Right lobe of liver (tissue), 6 donors: ENCODE data around the gene ZNF709. TPM values are rescaled to one million over a fixed set of nuclear protein-coding genes. Genes with fewer than 3 reads are reported as not detected.
"Not testable (repeated sequence)": the region's sequence is repeated elsewhere in the genome, so short reads cannot be mapped to it uniquely, and the experiment has no call there.

ENCODE experiments used
- ATAC-seq, 4 donors: fragments of 200-7000 bp; cut with Tn5 transposase; one replicate each; pipeline ENCODE4 v1.9.1; 2020; ENCODE audit warnings: mild to moderate bottlenecking in 4 of 4, moderate library complexity in 4 of 4
- DNase-seq, 3 donors: peaks; one replicate each; pipeline ENCODE4 v3.0.0-alpha.2; 2020
- H3K27ac ChIP-seq, 3 donors: fragments of 200-600 bp; one replicate each; pipeline ENCODE4 v1.8.0; 2022
- H3K27me3 ChIP-seq, 2 donors: fragments of 200-600 bp; one replicate each; pipeline ENCODE4 v1.8.0; 2022
- H3K36me3 ChIP-seq, 4 donors: fragments of 200-600 bp; sonication (generic) in 1 of 4; one replicate each; pipeline versions ENCODE4 v1.5.1 to v1.8.0; 2017 to 2022; ENCODE audit warnings: control low read depth in 1 of 4
- H3K4me1 ChIP-seq, 4 donors: fragments of 200-600 bp; sonication (generic) in 1 of 4; one replicate each; pipeline versions ENCODE4 v1.5.1 to v1.8.0; 2017 to 2022; ENCODE audit warnings: control low read depth in 1 of 4
- H3K4me3 ChIP-seq, 3 donors: fragments of 200-600 bp; one replicate each; pipeline ENCODE4 v1.8.0; 2022
- H3K9me3 ChIP-seq, 4 donors: fragments of 200-600 bp; sonication (generic) in 1 of 4; one replicate each; pipeline versions ENCODE4 v1.5.1 to v1.8.0; 2017 to 2022; ENCODE audit warnings: control low read depth in 1 of 4
- CTCF ChIP-seq, 4 donors: fragments of 200-600 bp in 3 of 4; fragments of 450-650 bp in 1 of 4; IDR thresholded peaks; one replicate each; pipeline versions ENCODE4 v1.5.1 to v1.8.0; 2016 to 2022; ENCODE audit warnings: antibody characterized with exemption in 4 of 4, mild to moderate bottlenecking in 2 of 4
- POLR2A ChIP-seq: fragments of 450-650 bp; IDR thresholded peaks from one replicate; pipeline ENCODE4 v1.6.1; 2017; ENCODE audit warnings: antibody characterized with exemption, mild to moderate bottlenecking
- WGBS: methylation state at CpG from one replicate; pipeline ENCODE4 v1.1.6; 2018; ENCODE audit warnings: low coverage, low lambda C conversion rate; ENCODE audit not compliant: insufficient coverage; ENCODE audit errors: missing lambda C conversion rate; 5-methylcytosine and 5-hydroxymethylcytosine counted together
- intact Hi-C, 2 donors: fragments of 100-400 bp; cut with DNase I; formaldehyde crosslinking; loops; one replicate each; pipeline versions ENCODE4 v1.11.2 to v1.14.1; 2022
- total RNA-seq, 6 experiments: library from RNA; depleted of rRNA in 2 of 6; stranded (reverse); fragments of >200 nt in 2 of 6; fragmentation: NEBNext Ultra II Directional in 3 of 6; extraction: Animal tissue kit (Norgen Biotek cat#: 25700) in 3 of 6; gene quantifications; one replicate each; pipeline versions ENCODE4 v1.1.0 to v1.2.4, GENCODE V29; 2016 to 2023
- donor health status: DM: no; HTN: yes; CAD: no.
- donor health status: DM: no; HTN: no; CAD: no.
- donor health status: DM: no; HTN: no; CAD: no.
- donor health status: DM: no; HTN: yes; CAD: no.
- donor health status: DM: no; HTN: yes; CAD: no.

The ZNF709 gene
- total RNA-seq, 6 experiments from 2014 or later = 0.22 to 0.97 (median 0.49) TPM; not detected in 1

- 54% methylated on average over 1 of the region's 2 CpGs for WGBS
- Histone ChIP-seq H3K9me3 (no peaks in the 10 kb centered on the region), H3K4me3 (no peak overlapping the region), H3K4me1 (no peaks in the 10 kb centered on the region), H3K36me3 (no peaks in the 10 kb centered on the region), H3K27ac (no peak overlapping the region), H3K27me3 (no peaks in the 10 kb centered on the region)
- ATAC-seq (no peak), DNase-seq (no peak)
- intact Hi-C loops = no loop called here
- no peak for TF ChIP-seq CTCF (IDR thresholded peaks at IDR 0.05)
- no peak for TF ChIP-seq POLR2A
Measured at GRCh38 chr19:12482509-12482886, 2.1 kb downstream of the ZNF709 start.

- intact Hi-C loops = no loop called here
- no peak overlapping the region for H3K27ac ChIP-seq
- no peak for DNase-seq
- no peaks in the 10 kb centered on the region for H3K4me1 ChIP-seq
- TF ChIP-seq POLR2A (no peak), CTCF (IDR thresholded peaks at IDR 0.05) (no peak)
- no peaks in the 10 kb centered on the region for H3K9me3 ChIP-seq
- WGBS = 45% methylated on average over 2 of the region's 4 CpGs
- no peaks in the 10 kb centered on the region for H3K27me3 ChIP-seq
- ATAC-seq = no peak
- H3K36me3 ChIP-seq = no peaks in the 10 kb centered on the region
- H3K4me3 ChIP-seq = no peak overlapping the region
Measured at GRCh38 chr19:12481781-12482508, 2.7 kb downstream of the ZNF709 start.

GRCh38 chr19:12478234-12478941, 6.2 kb downstream of the ZNF709 start:
- H3K9me3 ChIP-seq = no peaks in the 10 kb centered on the region
- TF ChIP-seq POLR2A (no peak), CTCF (IDR thresholded peaks at IDR 0.05) (no peak)
- H3K27me3 ChIP-seq = no peaks in the 10 kb centered on the region
- no peak for DNase-seq
- no peaks in the 10 kb centered on the region for H3K36me3 ChIP-seq
- WGBS = 62% methylated on average over 3 of the region's 5 CpGs
- no peak overlapping the region for H3K4me3 ChIP-seq
- intact Hi-C loops = no loop called here
- no peak for ATAC-seq
- no peaks in the 10 kb centered on the region for H3K4me1 ChIP-seq
- H3K27ac ChIP-seq = no peak overlapping the region

GRCh38 chr19:12467651-12468050, 17.0 kb downstream of the ZNF709 start:
- H3K4me1 ChIP-seq, DNase-seq, H3K27me3 ChIP-seq, H3K36me3 ChIP-seq, intact Hi-C loops, H3K4me3 ChIP-seq, H3K27ac ChIP-seq, ATAC-seq: not testable (repeated sequence)
- WGBS = no CpG with 5 or more reads among the region's 33 CpGs
- H3K9me3 ChIP-seq = peaks cover 0 to 50% (median 12%) of the 10 kb centered on the region in 4 donors

- DNase-seq (no peak), ATAC-seq (no peak)
- intact Hi-C loops = no loop called here
- 80% methylated on average over 5 of the region's 5 CpGs for WGBS
- H3K36me3 ChIP-seq = peaks cover 0 to 10% (median 0%) of the 10 kb centered on the region in 4 donors
- no peak overlapping the region for H3K27ac ChIP-seq
- H3K4me1 ChIP-seq = no peaks in the 10 kb centered on the region
- TF ChIP-seq CTCF (IDR thresholded peaks at IDR 0.05) (no peak), POLR2A (no peak)
- peaks cover 0 to 50% (median 14%) of the 10 kb centered on the region in 4 donors for H3K9me3 ChIP-seq
- H3K4me3 ChIP-seq = no peak overlapping the region
- H3K27me3 ChIP-seq = no peaks in the 10 kb centered on the region
Measured at GRCh38 chr19:12465211-12465610, 19.4 kb downstream of the ZNF709 start.
